ENCODE measurements around the gene GZF1. TPM values are rescaled to one million over a fixed set of nuclear protein-coding genes. Genes with fewer than 3 reads are reported as not detected.

The GZF1 gene
- polyA plus RNA-seq, 1 of the 3 experiments (the other 2 are of a cell fraction), result 20.6 TPM

GRCh38 chr20:23409800-23410199 is 47.8 kb downstream of the GZF1 start:
- DNase-seq, result no peak
- Histone ChIP-seq H3K9me2 (no peaks in the 10 kb centered on the region), H3K27ac (ENCODE audit: low read depth in 2 of 2, low read length in 1 of 2) (no peak overlapping the region), H3F3A (replicated peaks; ENCODE audit: insufficient read depth) (no peaks in the 10 kb centered on the region), H3K4me2 (no peak overlapping the region), H3K27me3 (ENCODE audit: insufficient read depth) (no peaks in the 10 kb centered on the region), H3K4me3 (ENCODE audit: low read depth in 2 of 2, low read length in 1 of 2) (no peak overlapping the region), H3K4me1 (ENCODE audit: control insufficient read depth in 1 of 2, insufficient read depth in 2 of 2, low read depth in 1 of 2, low read length in 1 of 2) (no peaks in the 10 kb centered on the region; a peak in 2 of 4 replicates), H3K79me2 (ENCODE audit: insufficient read depth) (peaks cover 96% of the 10 kb centered on the region), H2AFZ (ENCODE audit: low read depth) (no peak overlapping the region), H3K9ac (no peak overlapping the region), H3K9me3 (no peaks in the 10 kb centered on the region), H3K36me3 (replicated peaks in 1 of 2; ENCODE audit: control insufficient read depth in 1 of 2, insufficient read depth in 2 of 2, low read length in 1 of 2) (no peaks in the 10 kb centered on the region), H4K20me1 (ENCODE audit: insufficient read depth) (peaks cover 33% of the 10 kb centered on the region)
- POLR2A ChIA-PET, result no interaction called here
- TF ChIP-seq CHD2 (IDR thresholded peaks at IDR 0.05; ENCODE audit: low read length, partially characterized antibody) (no peak), FOXJ3 (CRISPR knock-in tag; IDR thresholded peaks at IDR 0.05) (no peak), MAX (IDR thresholded peaks at IDR 0.05; ENCODE audit: low read depth) (no peak), NRF1 (IDR thresholded peaks at IDR 0.05; ENCODE audit: low read depth, low read length) (no peak), EP300 (IDR thresholded peaks at IDR 0.05; ENCODE audit: borderline replicate concordance in 1 of 2, low read depth in 1 of 2, low read length in 1 of 2) (no peak), GABPA (IDR thresholded peaks at IDR 0.05; ENCODE audit: low read depth) (no peak), MXI1 (IDR thresholded peaks at IDR 0.05; ENCODE audit: low read depth, low read length) (no peak), JUND (IDR thresholded peaks at IDR 0.05) (no peak)
- TF ChIP-seq, protein P1, sequence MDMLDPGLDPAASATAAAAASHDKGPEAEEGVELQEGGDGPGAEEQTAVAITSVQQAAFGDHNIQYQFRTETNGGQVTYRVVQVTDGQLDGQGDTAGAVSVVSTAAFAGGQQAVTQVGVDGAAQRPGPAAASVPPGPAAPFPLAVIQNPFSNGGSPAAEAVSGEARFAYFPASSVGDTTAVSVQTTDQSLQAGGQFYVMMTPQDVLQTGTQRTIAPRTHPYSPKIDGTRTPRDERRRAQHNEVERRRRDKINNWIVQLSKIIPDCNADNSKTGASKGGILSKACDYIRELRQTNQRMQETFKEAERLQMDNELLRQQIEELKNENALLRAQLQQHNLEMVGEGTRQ (IDR thresholded peaks at IDR 0.05; ENCODE audit: borderline replicate concordance, low read depth, low read length), result no peak
- 95% methylated on average over 3 of the region's 3 CpGs for WGBS (ENCODE audit: low lambda C conversion rate)
- CTCF ChIA-PET, result interaction anchor here (0.9 to 1.8 kb wide), 3 partner anchors 9 to 18 kb away, joined by 3 to 5 read pairs (median 3); no protein-coding TSS in a partner anchor

DNA sequence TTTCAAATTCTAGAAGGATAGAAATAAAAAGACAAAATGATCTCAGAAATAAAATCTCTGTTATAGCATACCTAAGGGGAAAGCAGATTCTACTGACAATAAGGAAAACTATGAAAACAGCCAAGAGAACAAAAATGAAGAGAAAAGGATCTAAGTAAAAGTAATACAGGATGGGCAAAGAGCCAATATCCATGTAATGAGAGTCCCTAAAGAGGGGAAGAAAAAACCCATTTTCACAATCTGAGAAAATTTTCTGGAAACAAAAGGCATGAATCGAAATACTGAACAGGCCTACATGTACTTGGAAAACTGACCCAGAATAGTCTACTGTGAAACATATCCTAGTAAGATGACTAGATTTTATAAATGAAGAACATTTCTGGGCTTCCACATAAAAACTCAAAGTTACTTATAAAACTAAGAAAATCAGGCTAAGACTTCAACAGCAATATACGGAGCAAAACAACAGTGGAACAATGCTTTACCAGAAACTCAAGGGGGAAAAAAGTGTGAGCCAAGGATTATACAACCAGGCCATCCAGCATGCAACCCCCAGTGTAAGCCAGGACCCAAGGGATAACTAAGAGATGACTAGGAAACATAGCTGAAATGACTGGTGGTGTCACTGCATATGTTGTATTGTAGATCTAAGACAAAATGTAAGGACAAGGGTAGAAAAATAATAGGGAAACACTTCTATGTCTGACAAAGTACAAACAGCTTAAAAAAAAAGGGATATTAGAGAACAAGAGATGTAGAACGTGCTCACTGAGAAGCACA is 49.1 kb downstream of the GZF1 start:
- no peak overlapping the region for H3K4me2 ChIP-seq
- WGBS (ENCODE audit: low lambda C conversion rate), result 84% methylated on average over 3 of the region's 3 CpGs
- peaks cover 97% of the 10 kb centered on the region for H3K79me2 ChIP-seq (ENCODE audit: insufficient read depth)
- H3K4me1 ChIP-seq (ENCODE audit: control insufficient read depth in 1 of 2, insufficient read depth in 2 of 2, low read depth in 1 of 2, low read length in 1 of 2), result no peaks in the 10 kb centered on the region; a peak in 2 of 4 replicates
- POLR2A ChIA-PET, result no interaction called here
- CTCF ChIA-PET, result interaction anchor here (1.0 kb wide), 1 partner anchor 31 kb away, joined by 6 read pairs; no protein-coding TSS in a partner anchor
- H3K9me2 ChIP-seq, result no peaks in the 10 kb centered on the region
- no peak overlapping the region for H2AFZ ChIP-seq (ENCODE audit: low read depth)
- no peaks in the 10 kb centered on the region for H3K9me3 ChIP-seq
- H3K27me3 ChIP-seq (ENCODE audit: insufficient read depth), result no peaks in the 10 kb centered on the region
- no peaks in the 10 kb centered on the region for H3F3A ChIP-seq (replicated peaks; ENCODE audit: insufficient read depth)
- no peak overlapping the region for H3K4me3 ChIP-seq (ENCODE audit: low read depth in 2 of 2, low read length in 1 of 2)
- no peak overlapping the region for H3K9ac ChIP-seq
- H4K20me1 ChIP-seq (ENCODE audit: insufficient read depth), result peaks cover 33% of the 10 kb centered on the region
- no peak for DNase-seq
- no peak overlapping the region for H3K27ac ChIP-seq (ENCODE audit: low read depth in 2 of 2, low read length in 1 of 2)
- TF ChIP-seq ZBTB33 (IDR thresholded peaks at IDR 0.05; ENCODE audit: borderline replicate concordance, low read depth), result no peak
- TF ChIP-seq MAX (IDR thresholded peaks at IDR 0.05; ENCODE audit: low read depth), result no peak
- no peak for TF ChIP-seq MXI1 (IDR thresholded peaks at IDR 0.05; ENCODE audit: low read depth, low read length)
- no peak for TF ChIP-seq JUND (IDR thresholded peaks at IDR 0.05)
- no peak for TF ChIP-seq FOXJ3 (CRISPR knock-in tag; IDR thresholded peaks at IDR 0.05)
- TF ChIP-seq, protein P1 (IDR thresholded peaks at IDR 0.05; ENCODE audit: borderline replicate concordance, low read depth, low read length), result no peak
- TF ChIP-seq FOSL2 (IDR thresholded peaks at IDR 0.05; ENCODE audit: borderline replicate concordance, low read depth), result no peak
- no peak for TF ChIP-seq ELF1 (IDR thresholded peaks at IDR 0.05)
- TF ChIP-seq TCF12 (IDR thresholded peaks at IDR 0.05), result no peak
- no peak for TF ChIP-seq USF1 (IDR thresholded peaks at IDR 0.05; ENCODE audit: borderline replicate concordance, low read depth)
- TF ChIP-seq EP300 (IDR thresholded peaks at IDR 0.05; ENCODE audit: borderline replicate concordance in 1 of 2, low read depth in 1 of 2, low read length in 1 of 2), result no peak
- no peak for TF ChIP-seq SMC3 (IDR thresholded peaks at IDR 0.05; ENCODE audit: low read depth, low read length)
- no peak for TF ChIP-seq EZH2phosphoT487 (IDR thresholded peaks at IDR 0.05; ENCODE audit: borderline replicate concordance, low read depth)
- no peak for TF ChIP-seq RAD21 (IDR thresholded peaks at IDR 0.05; ENCODE audit: low read length)
- no peaks in the 10 kb centered on the region for H3K36me3 ChIP-seq (replicated peaks in 1 of 2; ENCODE audit: control insufficient read depth in 1 of 2, insufficient read depth in 2 of 2, low read length in 1 of 2)

Measured in SK-N-SH (cell line).